PC-9 (cell line): ENCODE results near the gene SRM.

Source experiments
- CTCF ChIP-seq: fragments of 200-600 bp; sonication (generic); conservative IDR thresholded peaks from 2 replicates; pipeline ENCODE4 v1.6.1; 2017; ENCODE audit warnings: mixed run types, antibody characterized with exemption, mild to moderate bottlenecking, moderate library complexity
- EZH2 ChIP-seq: fragments of 200-600 bp; sonication (generic); IDR thresholded peaks from 2 replicates; pipeline ENCODE4 v1.8.0; 2017; ENCODE audit warnings: antibody characterized with exemption, low read depth

DNA sequence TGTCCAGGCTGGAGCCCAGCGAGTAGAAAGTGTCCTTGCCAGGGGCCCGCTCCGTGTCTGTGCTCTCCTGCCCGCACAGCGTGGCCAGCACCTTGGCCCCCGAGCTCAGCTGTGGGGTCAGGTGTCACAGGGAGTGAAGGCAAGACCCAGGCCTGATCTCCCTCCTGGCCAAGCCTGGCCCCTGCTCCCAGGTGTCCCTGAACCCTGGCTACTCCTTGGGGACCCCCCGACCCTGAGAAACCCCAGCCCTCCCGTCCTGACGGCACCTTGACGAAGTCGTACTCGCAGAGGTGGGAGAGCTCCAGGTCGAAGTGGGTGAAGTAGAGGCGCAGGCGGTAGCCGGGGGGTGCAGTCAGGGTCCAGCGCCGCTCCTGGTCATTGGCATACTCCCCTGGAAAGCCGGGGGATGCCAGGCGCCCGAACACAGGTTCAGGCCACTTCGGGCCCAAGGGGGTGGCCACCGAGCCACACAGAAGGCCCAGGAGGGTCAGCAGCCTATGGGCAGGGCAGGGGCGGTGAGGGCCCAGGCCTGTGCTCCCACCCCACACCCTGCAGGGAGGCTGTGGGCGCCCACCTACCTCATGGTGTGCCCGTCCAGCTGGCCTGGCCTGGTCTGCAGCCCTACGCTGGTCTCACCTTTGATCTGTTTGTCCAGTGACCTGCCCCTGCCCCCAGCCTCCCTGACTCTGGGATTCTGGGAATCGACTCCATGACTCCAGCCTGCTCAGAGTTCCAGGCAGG lies 13.0 kb downstream of the SRM start, which contains the start of gene MASP2:
- TF ChIP-seq CTCF = no peak
- no peak for TF ChIP-seq EZH2
